H1 (cell line): ENCODE data around the gene PLAU. TPM values are rescaled to one million over a fixed set of nuclear protein-coding genes. Genes with fewer than 3 reads are reported as not detected.

ENCODE experiments used
- CTCF ChIA-PET: fragments of 300-600 bp; sonication (Branson Sonifier 250); formaldehyde crosslinking; loops from one replicate; lab custom pipeline; 2021; ENCODE audit not compliant: partially characterized antibody; lab: Charles Lee
- POLR2A ChIA-PET: fragments of 300-600 bp; sonication (Branson Sonifier 250); formaldehyde crosslinking; loops from one replicate; lab custom pipeline; 2021; ENCODE audit warnings: inconsistent platforms; ENCODE audit not compliant: partially characterized antibody; lab: Charles Lee
- DNase-seq, 2 experiments: peaks; one replicate each; pipeline versions ENCODE4 v3.0.0 to v3.0.0-alpha.2; 2010 to 2022; ENCODE audit warnings: low spot score in 2 of 2, low read depth in 1 of 2, mixed read lengths in 1 of 2
- FAIRE-seq: peaks from 2 replicates; lab custom pipeline; 2011; peaks lifted over from hg19 to GRCh38; lab: Jason Lieb, UNC
- H2AFZ ChIP-seq: 2 replicates; pipeline ENCODE4 v1.8.1; 2012; ENCODE audit warnings: low read length, inconsistent platforms
- H2AK5ac ChIP-seq: 2 replicates; pipeline ENCODE4 v1.6.1; 2013; ENCODE audit warnings: low read depth, low read length
- H2BK120ac ChIP-seq: replicated peaks from 2 replicates; pipeline ENCODE3; 2013; ENCODE audit warnings: low read depth, low read length, inconsistent platforms
- H2BK12ac ChIP-seq: 2 replicates; pipeline ENCODE4 v1.6.1; 2013; ENCODE audit warnings: low read depth, low read length
- H2BK15ac ChIP-seq: 2 replicates; pipeline ENCODE4 v1.6.1; 2013; ENCODE audit warnings: low read length
- H2BK20ac ChIP-seq: 2 replicates; pipeline ENCODE4 v1.6.1; 2013; ENCODE audit warnings: low read length
- H2BK5ac ChIP-seq: 2 replicates; pipeline ENCODE4 v1.6.1; 2013; ENCODE audit warnings: low read depth, low read length
- H3K14ac ChIP-seq: 2 replicates; pipeline ENCODE4 v1.6.1; 2013; ENCODE audit warnings: inconsistent platforms; ENCODE audit not compliant: insufficient read length
- H3K18ac ChIP-seq: 2 replicates; pipeline ENCODE4 v1.6.1; 2013; ENCODE audit warnings: low read length; ENCODE audit errors: extremely low read depth
- H3K23ac ChIP-seq: 2 replicates; pipeline ENCODE4 v1.6.1; 2013; ENCODE audit warnings: inconsistent platforms; ENCODE audit not compliant: insufficient read length
- H3K23me2 ChIP-seq: 2 replicates; pipeline ENCODE4 v1.6.1; 2013; ENCODE audit warnings: low read depth, low read length
- H3K27ac ChIP-seq: 2 replicates; pipeline ENCODE4 v1.6.1; 2011; ENCODE audit warnings: low read depth, low read length, inconsistent platforms
- H3K27me3 ChIP-seq, 4 experiments: replicated peaks in 1 of 4; 1 replicate in 1 of 4; 2 replicates in 3 of 4; pipeline versions ENCODE4 v1.6.1 to v1.8.1; 2011 to 2013; ENCODE audit warnings: low read length in 3 of 4, mild to moderate bottlenecking in 3 of 4, inconsistent platforms in 2 of 4, mixed read lengths in 2 of 4, moderate library complexity in 1 of 4; ENCODE audit not compliant: control insufficient read depth in 3 of 4, insufficient read depth in 3 of 4; ENCODE audit errors: extremely low read depth in 1 of 4
- H3K36me3 ChIP-seq, 4 experiments: 2 replicates each; pipeline versions ENCODE4 v1.6.1 to v1.8.1; 2011 to 2013; ENCODE audit warnings: mild to moderate bottlenecking in 4 of 4, low read length in 3 of 4, moderate library complexity in 2 of 4, control low read depth in 1 of 4, inconsistent platforms in 1 of 4; ENCODE audit not compliant: insufficient read depth in 4 of 4, control insufficient read depth in 2 of 4
- H3K4ac ChIP-seq: replicated peaks from 2 replicates; pipeline ENCODE3; 2013; ENCODE audit warnings: low read length, low read depth, mixed read lengths, inconsistent platforms; ENCODE audit not compliant: insufficient read length
- H3K4me1 ChIP-seq, 4 experiments: replicated peaks in 1 of 4; 1 replicate in 1 of 4; 2 replicates in 3 of 4; pipeline versions ENCODE4 v1.6.1 to v1.8.1; 2011 to 2013; ENCODE audit warnings: low read length in 3 of 4, inconsistent platforms in 2 of 4, mixed read lengths in 1 of 4; ENCODE audit not compliant: insufficient read depth in 4 of 4, control insufficient read depth in 3 of 4
- H3K4me2 ChIP-seq, 2 experiments: 2 replicates each; pipeline versions ENCODE4 v1.6.1 to v1.8.1; 2011 to 2013; ENCODE audit warnings: low read depth in 2 of 2, low read length in 2 of 2, control low read depth in 1 of 2, inconsistent platforms in 1 of 2, mild to moderate bottlenecking in 1 of 2; ENCODE audit not compliant: insufficient read depth in 1 of 2
- H3K4me3 ChIP-seq, 4 experiments: fragments of 200-600, 300-600 bp in 1 of 4; sonication (generic), shearing (Covaris generic), sonication (Bioruptor Twin) in 1 of 4; 2 replicates each; pipeline versions ENCODE4 v1.5.1 to v1.8.1; 2011 to 2016; ENCODE audit warnings: low read length in 4 of 4, low read depth in 3 of 4, control low read depth in 2 of 4, inconsistent platforms in 2 of 4, mild to moderate bottlenecking in 2 of 4, mixed read lengths in 1 of 4, moderate library complexity in 1 of 4; ENCODE audit not compliant: insufficient read depth in 2 of 4; ENCODE audit errors: extremely low read depth in 1 of 4
- H3K56ac ChIP-seq: replicated peaks from 2 replicates; pipeline ENCODE3; 2013; ENCODE audit warnings: low read depth, mild to moderate bottlenecking, mixed read lengths, low read length, inconsistent platforms; ENCODE audit not compliant: insufficient read length
- H3K79me1 ChIP-seq: 2 replicates; pipeline ENCODE4 v1.6.1; 2013; ENCODE audit warnings: low read depth, low read length, control low read depth
- H3K79me2 ChIP-seq, 2 experiments: 2 replicates each; pipeline versions ENCODE4 v1.6.1 to v1.8.1; 2012 to 2013; ENCODE audit warnings: low read length in 2 of 2, mild to moderate bottlenecking in 2 of 2, inconsistent platforms in 1 of 2; ENCODE audit not compliant: insufficient read depth in 2 of 2, control insufficient read depth in 1 of 2
- H3K9ac ChIP-seq, 4 experiments: replicated peaks in 1 of 4; 1 replicate in 1 of 4; 2 replicates in 3 of 4; pipeline versions ENCODE4 v1.6.1 to v1.8.1; 2011 to 2013; ENCODE audit warnings: low read depth in 3 of 4, low read length in 3 of 4, control low read depth in 2 of 4, mild to moderate bottlenecking in 2 of 4, moderate library complexity in 2 of 4, inconsistent platforms in 1 of 4; ENCODE audit errors: extremely low read depth in 1 of 4
- H3K9me3 ChIP-seq, 2 experiments: 2 replicates each; pipeline versions ENCODE4 v1.6.1 to v1.8.1; 2012 to 2013; ENCODE audit warnings: mild to moderate bottlenecking in 2 of 2, moderate library complexity in 2 of 2, control low read depth in 1 of 2, inconsistent platforms in 1 of 2, low read depth in 1 of 2, low read length in 1 of 2, mixed read lengths in 1 of 2; ENCODE audit not compliant: insufficient read depth in 2 of 2
- H4K20me1 ChIP-seq, 2 experiments: replicated peaks in 1 of 2; 2 replicates each; pipeline versions ENCODE3 to v1.8.1; 2011 to 2013; ENCODE audit warnings: inconsistent platforms in 2 of 2, low read length in 2 of 2, mild to moderate bottlenecking in 1 of 2; ENCODE audit not compliant: insufficient read depth in 2 of 2, control insufficient read depth in 1 of 2
- H4K5ac ChIP-seq: 2 replicates; pipeline ENCODE4 v1.6.1; 2013; ENCODE audit warnings: low read length, low read depth, mixed read lengths, inconsistent platforms; ENCODE audit not compliant: insufficient read length
- H4K8ac ChIP-seq: 2 replicates; pipeline ENCODE4 v1.8.0; 2013; ENCODE audit warnings: mild to moderate bottlenecking, moderate library complexity, low read length, inconsistent platforms; ENCODE audit not compliant: insufficient read depth; ENCODE audit errors: extremely low read depth
- H4K91ac ChIP-seq: replicated peaks from 2 replicates; pipeline ENCODE3; 2013; ENCODE audit warnings: low read length, mixed read lengths, inconsistent platforms; ENCODE audit not compliant: insufficient read length
- CREB1 ChIP-seq: IDR thresholded peaks from 2 replicates; pipeline ENCODE4 v1.6.1; 2012; ENCODE audit warnings: inconsistent platforms
- SP4 ChIP-seq: IDR thresholded peaks from 2 replicates; pipeline ENCODE4 v1.6.1; 2012; ENCODE audit warnings: low read length, inconsistent platforms
- TCF12 ChIP-seq: IDR thresholded peaks from 2 replicates; pipeline ENCODE4 v1.6.1; 2011; ENCODE audit warnings: low read depth, mild to moderate bottlenecking, low read length
- WGBS, 2 experiments: shearing (Covaris generic) in 1 of 2; methylation state at CpG; one replicate each; pipeline versions ENCODE4 v1.1.6 to v1.1.7; 2013 to 2015; ENCODE audit warnings: low lambda C conversion rate in 2 of 2, mixed read lengths in 2 of 2, inconsistent platforms in 1 of 2, low coverage in 1 of 2, missing lambda C conversion rate in 1 of 2; ENCODE audit not compliant: insufficient replicate concordance in 2 of 2, insufficient coverage in 1 of 2, insufficient read length in 1 of 2; ENCODE audit errors: extremely low coverage in 1 of 2, missing lambda C conversion rate in 1 of 2; 5-methylcytosine and 5-hydroxymethylcytosine counted together
- polyA plus RNA-seq, 7 experiments: library from polyadenylated mRNA; depleted of rRNA in 3 of 7; stranded (reverse) in 5 of 7; unstranded in 2 of 7; fragments of >200 nt in 5 of 7; fragments of 200-250 nt in 2 of 7; gene quantifications; 1 replicate in 5 of 7; 2 replicates in 1 of 7; 4 replicates in 1 of 7; pipeline versions ENCODE4 v1.2.1 to v1.2.3, GENCODE V29; 2011 to 2013; ENCODE audit warnings: missing spikeins in 2 of 7, mixed read lengths in 2 of 7
- total RNA-seq: library from RNA; stranded (reverse); fragmentation: NEBNext Ultra II Directional; extraction: Animal tissue kit (Norgen Biotek cat#: 25700); gene quantifications from 2 replicates; pipeline ENCODE4 v1.2.1, GENCODE V29; 2021

Gene PLAU
- total and polyA plus RNA-seq, 2 of the 8 experiments (the other 6 are each of a cell fraction or from before 2014, with no cell fraction given), result 16.2 to 26.1 TPM

- H4K5ac ChIP-seq, result no peak overlapping the region
- H3K79me1 ChIP-seq, result no peaks in the 10 kb centered on the region
- no peak overlapping the region for H4K8ac ChIP-seq
- H3K23me2 ChIP-seq, result no peaks in the 10 kb centered on the region
- H3K27ac ChIP-seq, result no peak overlapping the region
- H3K56ac ChIP-seq, result no peak overlapping the region
- no peaks in the 10 kb centered on the region for H3K36me3 ChIP-seq
- ChIA-PET CTCF (interaction anchor here (0.6 to 27.0 kb wide), 52 partner anchors 8 to 239 kb away, joined by 3 to 681 read pairs (median 4); partner anchors contain the start of gene PLAU), POLR2A (interaction anchor here (0.8 to 3.9 kb wide), 8 partner anchors 9 to 125 kb away, joined by 3 to 29 read pairs (median 4); no protein-coding TSS in a partner anchor)
- no peaks in the 10 kb centered on the region for H3K9me3 ChIP-seq
- peak overlapping the region; percentile 35; the same call in 1 of the 2 replicates for H2BK20ac ChIP-seq
- H3K18ac ChIP-seq, result no peak overlapping the region
- H4K91ac ChIP-seq, result peak overlapping the region; percentile 57
- H3K4me3 ChIP-seq, result no peak overlapping the region
- no peak overlapping the region; the same call in 1 of the 2 replicates for H2BK5ac ChIP-seq
- peak overlapping the region; percentile 16 for H2BK120ac ChIP-seq
- peaks cover 1 to 9% (median 5%) of the 10 kb centered on the region in 4 experiments; a peak in 5 of 7 replicates for H3K4me1 ChIP-seq
- no peaks in the 10 kb centered on the region for H3K27me3 ChIP-seq
- H3K14ac ChIP-seq, result no peak overlapping the region
- no peaks in the 10 kb centered on the region for H4K20me1 ChIP-seq
- 71% methylated on average over 4 of the region's 4 CpGs; no CpG with 5 or more reads in 1 of the 2 experiments for WGBS, 2 experiments
- TF ChIP-seq CREB1 (no peak), SP4 (no peak), TCF12 (no peak)
- TF ChIP-seq, all 59 proteins: peak for 0
- Histone ChIP-seq H3K9ac (no peak overlapping the region), H3K79me2 (no peaks in the 10 kb centered on the region), H2BK12ac (peak overlapping the region; percentile 76; the same call in 1 of the 2 replicates), H2BK15ac (peak overlapping the region; percentile 77; the same call in 1 of the 2 replicates), H3K4ac (no peak overlapping the region), H3K23ac (no peak overlapping the region), H2AK5ac (0 out of 2 replicates have a peak overlapping the region, but pooled peaks have one; percentile 17), H3K4me2 (no peak overlapping the region), H2AFZ (no peak overlapping the region)
- no peak for FAIRE-seq
- DNase-seq, result no peak
Measured at GRCh38 chr10:73886661-73887293, 24.2 kb upstream of the PLAU start.
